Skin epidermis (tissue), 12 donors: Measurements from ENCODE around the gene VAV2.

ENCODE experiments used
- H3K27ac ChIP-seq, 21 experiments: fragments of 200-600 bp; sonication (generic) in 11 of 21; one replicate each; pipeline ENCODE4 v1.5.0; 2020; ENCODE audit warnings: mild to moderate bottlenecking in 3 of 21, inconsistent platforms in 2 of 21, moderate library complexity in 2 of 21
- H3K4me3 ChIP-seq, 7 experiments: fragments of 200-600 bp; sonication (generic) in 2 of 7; one replicate each; pipeline ENCODE4 v1.5.0; 2020; ENCODE audit warnings: inconsistent platforms in 2 of 7, mild to moderate bottlenecking in 2 of 7, moderate library complexity in 1 of 7

VAV2 gene

DNA sequence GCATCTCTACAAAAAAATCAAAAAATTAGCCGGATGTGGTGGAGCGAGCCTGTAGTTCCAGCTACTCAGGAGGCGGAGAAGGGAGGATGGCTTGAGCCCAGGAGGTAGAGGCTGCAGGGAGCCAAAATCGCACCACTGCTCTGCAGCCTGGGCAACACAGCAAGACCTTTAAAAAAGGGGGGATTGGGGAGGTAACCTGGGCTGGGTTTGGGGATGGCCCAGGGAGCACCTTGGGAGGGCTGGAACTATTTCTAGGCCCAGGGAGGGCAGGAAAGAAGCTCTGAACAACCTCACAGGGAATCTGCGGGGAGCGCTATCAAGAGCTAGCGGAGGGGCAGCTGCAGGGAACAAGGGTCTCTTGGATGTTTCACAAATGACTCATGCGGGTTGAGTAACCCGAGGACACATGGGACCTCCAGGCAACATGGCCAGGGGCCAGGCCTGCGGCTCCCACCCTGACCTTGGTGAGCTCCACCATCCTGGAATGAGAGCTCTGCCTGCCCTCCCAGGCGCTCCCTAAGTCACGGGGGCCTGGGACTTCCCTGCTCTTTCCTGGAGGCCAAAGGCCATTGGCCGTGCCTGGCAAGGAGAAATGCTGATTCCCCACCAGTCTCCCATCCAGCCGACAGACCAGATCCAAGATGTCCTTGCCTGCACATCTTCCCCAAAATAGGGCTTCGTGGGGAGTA lies 277.4 kb downstream of the VAV2 start:
- no peak overlapping the region for H3K4me3 ChIP-seq
- H3K27ac ChIP-seq = peak overlapping the region in 2 of 21 experiments; percentile 3 to 38

- H3K4me3 ChIP-seq = no peak overlapping the region
- no peak overlapping the region for H3K27ac ChIP-seq
These were observed 278.1 kb downstream of the VAV2 start for GRCh38 chr9:133713960-133714495.

- no peak overlapping the region for H3K27ac ChIP-seq
These were observed 278.8 kb downstream of the VAV2 start for GRCh38 chr9:133713150-133713959.

DNA sequence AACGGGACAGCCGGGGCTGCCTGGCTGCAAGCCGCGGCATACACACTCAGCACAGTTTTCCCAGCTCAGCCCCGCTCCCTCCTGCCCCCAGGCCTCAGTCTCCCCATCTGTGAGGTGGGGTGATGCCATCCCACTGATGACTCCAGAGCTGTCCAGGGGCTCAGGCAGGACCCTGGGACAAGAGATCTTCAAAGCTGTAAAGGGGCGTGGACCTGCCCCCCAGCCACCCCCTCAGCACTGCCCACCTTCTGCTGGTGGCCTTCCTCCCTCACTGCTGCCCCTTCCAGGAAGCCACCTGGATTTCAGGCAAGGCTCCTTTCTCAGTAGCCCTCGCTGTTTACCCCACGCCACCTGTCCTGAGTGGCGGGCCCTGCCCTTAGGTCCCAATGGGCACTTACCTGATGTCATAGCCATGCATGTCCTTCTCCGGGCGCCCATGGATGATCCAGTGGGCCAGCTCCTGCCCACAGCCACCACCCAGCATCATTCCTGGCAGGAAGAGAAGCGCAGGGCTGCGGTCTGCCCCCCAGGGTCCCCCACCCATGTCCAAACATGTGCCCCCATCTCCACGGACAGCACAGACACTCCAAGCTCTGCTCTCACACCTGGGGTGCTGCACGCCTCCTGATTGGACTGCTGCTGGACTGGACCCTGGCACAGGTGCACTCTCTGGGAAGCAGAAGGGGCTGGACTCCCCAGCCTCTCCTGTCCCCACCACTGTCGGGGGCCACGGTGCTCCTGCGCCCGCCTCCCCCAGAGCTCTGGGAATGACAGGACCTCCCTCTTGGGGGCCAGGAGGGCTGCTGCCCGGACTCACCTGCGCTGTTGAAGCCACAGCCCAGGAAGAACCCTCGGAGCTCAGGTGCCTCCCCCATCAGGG lies 279.7 kb downstream of the VAV2 start:
- Histone ChIP-seq H3K4me3 (no peak overlapping the region), H3K27ac (peak overlapping the region in 1 of 21 experiments; percentile 51)

More at GRCh38 chr9:133713150-133713959, 278.8 kb downstream of the VAV2 start:
- no peak overlapping the region for H3K4me3 ChIP-seq
